ENCODE results near the gene UCK2. TPM values are rescaled to one million over a fixed set of nuclear protein-coding genes. Genes with fewer than 3 reads are reported as not detected.

The UCK2 gene
- total RNA-seq, 1 donor from 2014 or later = 14.7 TPM

- H3K4me1 ChIP-seq = no peaks in the 10 kb centered on the region
- H3K4me3 ChIP-seq = no peak overlapping the region
- ATAC-seq (no peak), DNase-seq (no peak)
- no peaks in the 10 kb centered on the region for H3K27me3 ChIP-seq
- no peak for TF ChIP-seq CTCF (IDR thresholded peaks at IDR 0.05)
- H3K36me3 ChIP-seq = no peaks in the 10 kb centered on the region
- intact Hi-C loops (cut with DNase I) = no loop called here
- H3K27ac ChIP-seq = no peak overlapping the region
- no peaks in the 10 kb centered on the region for H3K9me3 ChIP-seq
Measured at GRCh38 chr1:165938844-165939243, 111.4 kb downstream of the UCK2 start.

- no peak for DNase-seq
- no peaks in the 10 kb centered on the region for H3K9me3 ChIP-seq
- H3K4me3 ChIP-seq = no peak overlapping the region
- H3K27me3 ChIP-seq = no peaks in the 10 kb centered on the region
- intact Hi-C loops (cut with DNase I) = no loop called here
- no peak for ATAC-seq
- no peaks in the 10 kb centered on the region for H3K4me1 ChIP-seq
- no peaks in the 10 kb centered on the region for H3K36me3 ChIP-seq
- TF ChIP-seq CTCF (IDR thresholded peaks at IDR 0.05) = no peak
- H3K27ac ChIP-seq = no peak overlapping the region
Measured at GRCh38 chr1:165941531-165941930, 114.1 kb downstream of the UCK2 start.

GRCh38 chr1:165942062-165942461, 114.6 kb downstream of the UCK2 start:
- Histone ChIP-seq H3K27ac (no peak overlapping the region), H3K27me3 (no peaks in the 10 kb centered on the region), H3K4me3 (no peak overlapping the region), H3K36me3 (no peaks in the 10 kb centered on the region), H3K4me1 (no peaks in the 10 kb centered on the region), H3K9me3 (no peaks in the 10 kb centered on the region)
- no peak for ATAC-seq
- no peak for DNase-seq
- no peak for TF ChIP-seq CTCF (IDR thresholded peaks at IDR 0.05)
- intact Hi-C loops (cut with DNase I) = no loop called here

GRCh38 chr1:165942927-165943597, 115.6 kb downstream of the UCK2 start:
- H3K4me3 ChIP-seq = no peak overlapping the region
- no peak for TF ChIP-seq CTCF (IDR thresholded peaks at IDR 0.05)
- H3K27ac ChIP-seq = no peak overlapping the region
- no peaks in the 10 kb centered on the region for H3K36me3 ChIP-seq
- no peaks in the 10 kb centered on the region for H3K9me3 ChIP-seq
- H3K4me1 ChIP-seq = no peaks in the 10 kb centered on the region
- no peak for ATAC-seq
- intact Hi-C loops (cut with DNase I) = no loop called here
- H3K27me3 ChIP-seq = no peaks in the 10 kb centered on the region
- no peak for DNase-seq

- Histone ChIP-seq H3K4me3 (no peak overlapping the region), H3K36me3 (no peaks in the 10 kb centered on the region), H3K27ac (no peak overlapping the region), H3K4me1 (no peaks in the 10 kb centered on the region), H3K27me3 (no peaks in the 10 kb centered on the region), H3K9me3 (no peaks in the 10 kb centered on the region)
- intact Hi-C loops (cut with DNase I) = no loop called here
- no peak for DNase-seq
- no peak for ATAC-seq
- TF ChIP-seq CTCF (IDR thresholded peaks at IDR 0.05) = no peak
Measured at GRCh38 chr1:165945911-165946310, 118.5 kb downstream of the UCK2 start.

Data from upper lobe of right lung (tissue), 1 donor.